Activated T-cell treated with anti-CD3 and anti-CD28 coated beads, Interleukin-2, amount 50 U/mL, for 4 hours (primary cell): ENCODE data around the gene DLK1. TPM values are rescaled to one million over a fixed set of nuclear protein-coding genes. Genes with fewer than 3 reads are reported as not detected.
A peak's percentile ranks its signal among the peaks of the same experiment; 100 is the strongest.

Experiments used
- ATAC-seq, 2 donors: fragments of 200-7000 bp; cut with Tn5 transposase; one replicate each; pipeline ENCODE4 v1.10.0; 2021
- DNase-seq: peaks from one replicate; pipeline ENCODE4 v3.0.0-alpha.2; 2020
- H3K27me3 Mint-ChIP-seq: one replicate; pipeline ENCODE4 v1.8.0; 2021; ENCODE audit warnings: low read depth, mixed read lengths
- H3K36me3 Mint-ChIP-seq: one replicate; pipeline ENCODE4 v1.8.0; 2022; ENCODE audit warnings: mixed read lengths; ENCODE audit not compliant: insufficient read depth
- H3K4me1 Mint-ChIP-seq: one replicate; pipeline ENCODE4 v1.8.0; 2021; ENCODE audit warnings: low read depth, mixed read lengths
- H3K4me3 Mint-ChIP-seq: one replicate; pipeline ENCODE4 v1.8.0; 2021; ENCODE audit warnings: mild to moderate bottlenecking, moderate library complexity, mixed read lengths
- H3K9me3 Mint-ChIP-seq: one replicate; pipeline ENCODE4 v1.8.0; 2021; ENCODE audit warnings: mixed read lengths
- total RNA-seq, 3 donors: library from RNA; stranded (reverse); gene quantifications; one replicate each; pipeline ENCODE4 v1.2.1, GENCODE V29; 2021

DLK1 gene
- total RNA-seq, 3 donors from 2014 or later, result 0.63 to 0.68 (median 0.63) TPM

DNA sequence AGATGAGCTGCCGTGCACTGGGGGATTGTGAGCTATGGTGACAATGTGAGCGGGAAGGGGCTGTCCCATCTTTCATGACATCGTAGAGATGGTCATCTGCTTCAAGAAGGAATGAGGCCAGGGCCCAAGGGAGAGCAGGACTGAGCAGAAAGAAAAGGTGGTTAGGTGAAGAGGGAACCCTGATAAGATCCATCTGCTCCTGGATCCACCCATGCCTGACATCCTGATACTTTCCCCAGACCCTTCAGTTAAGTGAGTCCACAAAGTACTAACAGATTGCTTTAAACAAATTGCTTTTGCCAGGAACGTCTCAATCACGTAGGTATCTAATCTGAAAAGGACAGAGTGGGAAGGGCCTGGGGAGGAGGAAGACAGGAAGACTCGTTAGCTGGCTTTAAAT lies 25.4 kb upstream of the DLK1 start:
- Mint-ChIP-seq H3K4me1 (no peaks in the 10 kb centered on the region), H3K27me3 (peaks cover 10% of the 10 kb centered on the region), H3K4me3 (no peak overlapping the region), H3K9me3 (no peaks in the 10 kb centered on the region), H3K36me3 (no peaks in the 10 kb centered on the region)
- ATAC-seq, result no peak
- DNase-seq, result no peak

- no peaks in the 10 kb centered on the region for H3K9me3 Mint-ChIP-seq
- H3K4me3 Mint-ChIP-seq, result no peak overlapping the region
- no peak for DNase-seq
- no peak for ATAC-seq
- H3K27me3 Mint-ChIP-seq, result peaks cover 13% of the 10 kb centered on the region
- no peaks in the 10 kb centered on the region for H3K36me3 Mint-ChIP-seq
- no peaks in the 10 kb centered on the region for H3K4me1 Mint-ChIP-seq
These were observed 24.1 kb upstream of the DLK1 start for GRCh38 chr14:100702590-100702989.

DNA sequence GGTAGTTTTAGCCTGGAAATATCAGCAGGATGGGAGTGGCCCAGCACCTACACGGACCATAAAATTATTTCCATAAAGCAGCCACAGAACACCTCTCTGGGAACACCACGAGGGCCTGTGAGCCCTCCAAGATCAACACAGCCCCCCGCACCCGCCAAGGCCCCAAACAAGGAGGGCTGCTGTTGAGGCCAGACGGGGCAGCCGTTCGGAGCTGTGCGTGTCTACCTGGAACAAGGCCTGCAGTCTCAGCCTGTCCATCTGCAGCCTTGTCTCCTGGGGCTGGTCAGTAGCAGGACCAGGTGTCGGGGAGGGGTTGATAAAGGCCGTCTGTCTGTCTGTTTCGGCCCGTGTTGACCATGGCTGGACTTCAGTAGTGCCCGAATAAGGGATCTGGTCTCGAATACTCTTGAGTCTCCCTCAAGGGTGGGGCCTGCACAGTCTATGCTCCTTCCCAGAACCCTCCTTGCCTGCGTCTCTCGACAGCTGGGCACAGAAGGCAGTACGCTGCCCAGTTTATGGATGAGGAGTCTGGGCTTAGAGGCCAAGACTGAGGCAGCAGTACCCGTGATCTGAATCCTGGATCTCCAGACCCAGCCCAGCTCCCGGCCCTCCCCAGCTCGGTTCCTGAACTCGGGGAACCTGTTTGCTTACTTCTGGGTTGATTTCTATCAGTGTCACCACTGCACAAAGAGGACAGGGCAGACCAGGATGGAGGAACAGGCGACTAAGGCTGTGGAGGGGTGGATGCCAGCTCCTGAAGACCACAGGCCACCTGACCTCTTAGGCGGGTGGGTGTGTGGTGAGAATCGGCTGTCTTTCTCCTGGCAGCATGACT lies 23.1 kb upstream of the DLK1 start:
- DNase-seq (no peak), ATAC-seq (no peak)
- Mint-ChIP-seq H3K27me3 (peaks cover 15% of the 10 kb centered on the region), H3K4me3 (no peak overlapping the region), H3K4me1 (no peaks in the 10 kb centered on the region), H3K9me3 (no peaks in the 10 kb centered on the region), H3K36me3 (no peaks in the 10 kb centered on the region)

- ATAC-seq (no peak), DNase-seq (no peak)
- H3K4me1 Mint-ChIP-seq, result no peaks in the 10 kb centered on the region
- no peaks in the 10 kb centered on the region for H3K9me3 Mint-ChIP-seq
- no peak overlapping the region for H3K4me3 Mint-ChIP-seq
- peaks cover 25% of the 10 kb centered on the region for H3K27me3 Mint-ChIP-seq
- no peaks in the 10 kb centered on the region for H3K36me3 Mint-ChIP-seq
These were observed 20.5 kb upstream of the DLK1 start for GRCh38 chr14:100706200-100706599.

DNA sequence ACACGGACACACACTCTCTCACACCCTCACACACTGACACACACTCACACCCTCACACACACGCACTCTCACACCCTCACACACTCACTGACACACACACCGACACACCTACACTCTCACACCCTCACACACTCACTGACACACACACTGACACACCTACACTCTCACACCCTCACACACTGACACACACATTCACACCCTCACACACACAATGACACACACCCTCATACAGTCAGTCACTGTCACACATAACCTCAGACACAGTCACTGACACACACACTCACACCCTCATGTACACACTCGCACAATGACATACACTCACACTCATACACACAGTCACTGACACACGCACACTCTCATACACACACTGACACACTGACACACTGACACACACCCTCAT lies 19.8 kb upstream of the DLK1 start:
- H3K9me3 Mint-ChIP-seq, result no peaks in the 10 kb centered on the region

DNA sequence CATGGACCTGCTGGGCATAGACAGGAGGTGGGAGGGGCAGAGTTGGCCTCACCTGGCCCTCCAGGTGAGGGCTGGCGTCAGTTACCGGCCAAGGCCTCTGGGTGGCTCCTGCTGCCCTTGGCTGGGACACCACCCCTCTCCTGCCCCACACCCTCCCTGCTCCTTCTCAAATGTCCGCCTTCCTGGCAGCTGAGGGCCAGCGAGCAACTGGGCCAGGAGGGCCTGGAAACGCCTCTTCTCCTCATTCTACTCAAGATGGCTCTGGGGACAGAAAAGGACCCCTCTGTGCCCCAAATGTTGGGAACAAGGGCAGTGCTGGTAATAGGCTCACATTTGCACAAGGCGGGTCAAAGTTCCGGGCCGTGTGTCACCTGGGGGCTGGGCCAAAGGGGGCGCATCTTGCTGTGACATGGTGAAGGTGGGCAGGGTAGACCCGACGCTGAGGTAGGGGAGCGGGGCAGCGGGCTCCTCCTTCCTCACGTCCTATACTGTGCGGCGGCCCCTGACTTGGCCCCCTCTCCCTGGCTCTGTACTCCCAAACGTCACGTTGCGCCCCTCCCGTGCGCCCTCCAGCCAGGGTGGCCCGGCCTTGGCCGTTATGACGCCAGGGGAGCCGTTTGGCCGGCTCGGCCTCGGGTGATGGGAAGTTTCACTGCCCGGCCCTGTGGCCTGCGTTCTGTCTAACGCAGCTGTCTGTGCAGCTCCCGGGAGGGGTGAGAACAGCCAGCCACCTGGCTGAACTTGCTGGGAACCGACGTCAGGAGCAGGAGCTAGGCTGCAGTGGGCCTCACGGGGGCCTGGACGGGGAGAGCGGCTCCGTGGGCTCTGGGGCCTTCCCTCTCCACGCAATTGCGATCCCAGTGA lies 18.0 kb upstream of the DLK1 start:
- H3K4me1 Mint-ChIP-seq, result no peaks in the 10 kb centered on the region
- no peak overlapping the region for H3K4me3 Mint-ChIP-seq
- no peaks in the 10 kb centered on the region for H3K9me3 Mint-ChIP-seq
- no peaks in the 10 kb centered on the region for H3K36me3 Mint-ChIP-seq
- H3K27me3 Mint-ChIP-seq, result peaks cover 38% of the 10 kb centered on the region
- ATAC-seq, result no peak
- no peak for DNase-seq

More for the DNA sequence above, 19.8 kb upstream of the DLK1 start:
- Mint-ChIP-seq H3K36me3 (no peaks in the 10 kb centered on the region), H3K27me3 (peaks cover 31% of the 10 kb centered on the region), H3K4me3 (no peak overlapping the region), H3K4me1 (no peaks in the 10 kb centered on the region)
- ATAC-seq, result no peak
- no peak for DNase-seq

GRCh38 chr14:100709289-100710284 lies 17.1 kb upstream of the DLK1 start:
- H3K36me3 Mint-ChIP-seq, result no peaks in the 10 kb centered on the region
- peak in 1 of 2 donors; percentile 66 for ATAC-seq
- H3K9me3 Mint-ChIP-seq, result no peaks in the 10 kb centered on the region
- H3K27me3 Mint-ChIP-seq, result peaks cover 39% of the 10 kb centered on the region
- H3K4me3 Mint-ChIP-seq, result no peak overlapping the region
- H3K4me1 Mint-ChIP-seq, result no peaks in the 10 kb centered on the region
- peak; percentile 10 for DNase-seq

DNA sequence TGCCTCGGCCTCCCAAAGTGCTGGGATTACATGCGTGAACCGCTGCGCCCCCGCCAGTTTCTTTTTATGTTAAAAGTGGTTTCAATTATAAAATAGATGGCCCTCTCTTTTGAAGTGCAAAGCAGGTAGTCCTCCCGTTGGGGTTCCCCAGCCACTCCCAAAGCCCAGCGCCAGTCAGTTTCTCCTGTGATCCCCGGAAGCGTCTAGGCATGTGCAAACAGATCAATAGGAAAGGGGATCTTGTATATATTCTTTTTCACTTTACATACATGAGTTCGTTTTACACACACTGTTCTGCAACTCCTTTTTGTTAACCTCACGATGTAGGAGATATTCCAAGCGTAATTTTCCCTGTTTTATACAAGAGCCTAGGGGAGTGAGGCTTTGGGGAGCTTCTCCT lies 16.3 kb upstream of the DLK1 start:
- DNase-seq (no peak), ATAC-seq (no peak)
- peaks cover 36% of the 10 kb centered on the region for H3K27me3 Mint-ChIP-seq
- no peak overlapping the region for H3K4me3 Mint-ChIP-seq
- H3K36me3 Mint-ChIP-seq, result no peaks in the 10 kb centered on the region
- H3K4me1 Mint-ChIP-seq, result no peaks in the 10 kb centered on the region
- no peaks in the 10 kb centered on the region for H3K9me3 Mint-ChIP-seq

DNA sequence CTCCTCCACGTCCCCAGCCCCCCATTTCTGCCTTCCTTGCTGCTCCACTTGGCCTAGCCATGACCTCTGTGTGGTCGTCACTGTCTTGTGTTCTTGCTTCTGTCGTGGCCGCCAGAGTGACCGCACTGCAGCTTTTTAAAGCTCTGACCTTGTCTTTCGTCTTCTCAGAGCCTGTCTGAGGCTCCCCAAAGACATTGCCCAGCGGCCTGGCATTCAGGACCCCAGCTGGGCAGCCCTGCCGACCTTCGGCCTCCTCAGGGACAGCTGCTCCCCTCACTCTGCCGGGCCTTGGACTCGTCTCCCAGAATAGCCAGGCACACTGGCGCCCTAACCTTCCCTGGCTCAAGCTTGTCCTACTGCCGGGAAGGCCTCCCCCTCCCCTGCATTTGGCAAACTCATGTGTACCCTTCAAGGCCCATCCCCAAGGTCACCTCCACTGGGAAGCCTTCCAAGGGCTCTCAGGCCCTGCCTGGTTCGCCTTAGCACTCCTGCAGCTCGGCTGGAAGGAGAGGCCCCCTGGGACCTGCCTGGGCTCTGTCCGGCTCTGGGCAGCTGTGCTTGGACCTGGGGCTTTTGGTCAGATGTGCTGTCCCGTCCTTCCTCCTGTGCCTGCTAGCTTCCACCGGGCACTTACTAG lies 15.7 kb upstream of the DLK1 start:
- ATAC-seq (no peak), DNase-seq (no peak)
- H3K27me3 Mint-ChIP-seq, result peaks cover 36% of the 10 kb centered on the region
- H3K9me3 Mint-ChIP-seq, result no peaks in the 10 kb centered on the region
- no peaks in the 10 kb centered on the region for H3K36me3 Mint-ChIP-seq
- no peak overlapping the region for H3K4me3 Mint-ChIP-seq
- H3K4me1 Mint-ChIP-seq, result no peaks in the 10 kb centered on the region

GRCh38 chr14:100711493-100711892 lies 15.2 kb upstream of the DLK1 start:
- H3K9me3 Mint-ChIP-seq, result no peaks in the 10 kb centered on the region
- no peaks in the 10 kb centered on the region for H3K36me3 Mint-ChIP-seq
- DNase-seq (no peak), ATAC-seq (no peak)
- H3K27me3 Mint-ChIP-seq, result peaks cover 36% of the 10 kb centered on the region
- no peak overlapping the region for H3K4me3 Mint-ChIP-seq
- no peaks in the 10 kb centered on the region for H3K4me1 Mint-ChIP-seq

DNA sequence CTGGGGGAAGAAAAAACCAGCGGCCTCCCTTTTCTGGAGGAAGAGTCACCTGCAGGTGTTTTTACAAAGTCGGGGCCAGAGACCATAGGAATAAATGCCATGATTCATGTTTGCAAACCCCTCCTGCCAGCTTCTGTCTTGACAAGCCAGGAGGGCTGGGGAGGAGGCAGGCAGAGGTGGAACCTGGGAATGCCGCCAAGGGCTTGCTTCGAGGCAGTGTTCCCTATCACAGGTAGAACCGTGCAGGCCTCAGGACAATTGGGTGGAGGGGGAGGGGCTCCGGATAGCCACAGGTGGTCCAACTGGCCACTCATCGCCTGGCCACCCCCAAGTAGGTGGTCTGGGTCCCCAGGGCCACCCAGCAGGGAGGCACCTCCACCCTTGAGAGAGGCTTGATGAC lies 14.2 kb upstream of the DLK1 start:
- Mint-ChIP-seq H3K4me3 (no peak overlapping the region), H3K4me1 (no peaks in the 10 kb centered on the region), H3K9me3 (no peaks in the 10 kb centered on the region), H3K27me3 (peaks cover 36% of the 10 kb centered on the region), H3K36me3 (no peaks in the 10 kb centered on the region)
- ATAC-seq (no peak), DNase-seq (no peak)

- DNase-seq (no peak), ATAC-seq (no peak)
- peaks cover 42% of the 10 kb centered on the region for H3K27me3 Mint-ChIP-seq
- no peaks in the 10 kb centered on the region for H3K36me3 Mint-ChIP-seq
- H3K4me1 Mint-ChIP-seq, result no peaks in the 10 kb centered on the region
- H3K9me3 Mint-ChIP-seq, result no peaks in the 10 kb centered on the region
- H3K4me3 Mint-ChIP-seq, result no peak overlapping the region
These were observed 13.0 kb upstream of the DLK1 start for GRCh38 chr14:100713705-100714104.

- DNase-seq (no peak), ATAC-seq (no peak)
- Mint-ChIP-seq H3K9me3 (no peaks in the 10 kb centered on the region), H3K27me3 (peaks cover 48% of the 10 kb centered on the region), H3K4me1 (no peaks in the 10 kb centered on the region), H3K4me3 (no peak overlapping the region), H3K36me3 (no peaks in the 10 kb centered on the region)
These were observed 12.3 kb upstream of the DLK1 start for GRCh38 chr14:100714258-100714892.
